HG03442 (cell line): ENCODE results near the gene SLC39A6.
"Not testable (repeated sequence)": the region's sequence is repeated elsewhere in the genome, so short reads cannot be mapped to it uniquely, and the experiment has no call there.

Experiments
- ATAC-seq: cut with Tn5 transposase; IDR thresholded peaks from one replicate; pipeline ENCODE4 v1.9.1; 2021; ENCODE audit warnings: mild to moderate bottlenecking, moderate library complexity; ENCODE audit not compliant: unreplicated experiment

Gene SLC39A6

GRCh38 chr18:36129300-36130038 is at the start of gene SLC39A6, which contains the start of gene ELP2:
Gene SLC39A6, minus strand, starts transcription at chr18:36129340. Its CDS starts 2,333 bp downstream, at chr18:36127007.
Gene ELP2, plus strand, starts transcription at chr18:36129899. Its CDS starts 35 bp downstream, at chr18:36129934.
- peak; percentile 86 for ATAC-seq

GRCh38 chr18:36177913-36178312 is 48.8 kb upstream of the SLC39A6 start:
- no peak for ATAC-seq

- ATAC-seq = no peak
Observed at GRCh38 chr18:36176711-36177110, 47.6 kb upstream of the SLC39A6 start.

GRCh38 chr18:36176177-36176584 is 47.0 kb upstream of the SLC39A6 start:
- ATAC-seq = no peak

- no peak for ATAC-seq
Observed at GRCh38 chr18:36175481-36175880, 46.3 kb upstream of the SLC39A6 start.

GRCh38 chr18:36169938-36170337 is 40.8 kb upstream of the SLC39A6 start:
- ATAC-seq = no peak

- ATAC-seq = not testable (repeated sequence)
Observed at GRCh38 chr18:36168296-36168695, 39.2 kb upstream of the SLC39A6 start.

GRCh38 chr18:36167692-36168218 is 38.6 kb upstream of the SLC39A6 start:
- no peak for ATAC-seq

GRCh38 chr18:36162981-36163380 is 33.8 kb upstream of the SLC39A6 start:
- no peak for ATAC-seq

GRCh38 chr18:36160959-36161371 is 31.8 kb upstream of the SLC39A6 start:
- no peak for ATAC-seq

GRCh38 chr18:36158266-36158867 is 29.2 kb upstream of the SLC39A6 start:
- no peak for ATAC-seq

- ATAC-seq = no peak
Observed at GRCh38 chr18:36157441-36157840, 28.3 kb upstream of the SLC39A6 start.

- no peak for ATAC-seq
Observed at GRCh38 chr18:36155851-36156757, 27.0 kb upstream of the SLC39A6 start.

- no peak for ATAC-seq
Observed at GRCh38 chr18:36153771-36154170, 24.6 kb upstream of the SLC39A6 start.

- no peak for ATAC-seq
Observed at GRCh38 chr18:36153203-36153602, 24.1 kb upstream of the SLC39A6 start.

GRCh38 chr18:36152781-36153180 is 23.6 kb upstream of the SLC39A6 start:
- ATAC-seq = no peak

GRCh38 chr18:36149514-36150289 is 20.6 kb upstream of the SLC39A6 start:
- peak; percentile 97 for ATAC-seq

- ATAC-seq = no peak
Observed at GRCh38 chr18:36143391-36143790, 14.3 kb upstream of the SLC39A6 start.

- ATAC-seq = no peak
Observed at GRCh38 chr18:36142751-36143150, 13.6 kb upstream of the SLC39A6 start.

- ATAC-seq = no peak
Observed at GRCh38 chr18:36141576-36141975, 12.4 kb upstream of the SLC39A6 start.
